COLO829 (cell line): ENCODE results near the gene ATP5F1E.

ENCODE experiments used
- DNase-seq: peaks from one replicate; pipeline ENCODE4 v3.0.0; 2012; ENCODE audit warnings: low spot score

Gene ATP5F1E

DNA sequence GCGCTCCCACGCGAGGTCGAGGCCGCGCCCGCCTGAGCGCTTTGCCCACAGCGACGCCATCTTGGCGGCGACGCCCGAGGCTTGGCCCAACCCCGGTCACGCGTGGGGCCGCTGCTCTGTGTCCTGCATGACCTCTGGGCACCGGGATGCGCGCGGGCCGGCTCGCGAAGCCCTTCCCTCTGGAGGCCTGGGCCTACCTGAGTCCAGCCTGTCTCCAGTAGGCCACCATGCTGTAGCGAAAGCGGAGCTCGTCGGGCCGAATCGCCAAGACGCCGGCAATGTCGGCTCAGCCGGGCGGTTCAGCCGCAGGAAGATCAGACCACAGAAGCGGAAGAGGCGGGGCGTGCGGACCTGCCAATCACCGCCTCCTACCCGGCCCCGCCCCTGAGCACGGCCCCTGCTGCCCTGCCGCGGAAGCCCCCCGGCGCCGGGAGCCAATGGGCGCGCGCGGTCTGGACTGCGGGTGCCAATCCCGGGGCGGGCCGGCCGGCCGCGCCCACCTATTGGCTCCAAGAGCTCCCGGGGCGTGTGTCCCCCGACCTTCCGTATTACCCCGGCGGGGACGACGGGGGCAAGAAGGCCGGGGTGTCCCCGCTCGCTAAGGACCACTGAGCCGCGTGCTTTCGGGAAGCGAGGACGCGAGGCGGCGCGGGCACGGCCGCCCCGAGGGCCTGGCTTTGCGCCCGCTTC lies at the start of gene ATP5F1E:
Gene ATP5F1E (minus strand): TSS at position 313 of the 690 bp plus-strand sequence. CDS start 84 bp downstream, at position 229.
- DNase-seq = peak; percentile 87

DNA sequence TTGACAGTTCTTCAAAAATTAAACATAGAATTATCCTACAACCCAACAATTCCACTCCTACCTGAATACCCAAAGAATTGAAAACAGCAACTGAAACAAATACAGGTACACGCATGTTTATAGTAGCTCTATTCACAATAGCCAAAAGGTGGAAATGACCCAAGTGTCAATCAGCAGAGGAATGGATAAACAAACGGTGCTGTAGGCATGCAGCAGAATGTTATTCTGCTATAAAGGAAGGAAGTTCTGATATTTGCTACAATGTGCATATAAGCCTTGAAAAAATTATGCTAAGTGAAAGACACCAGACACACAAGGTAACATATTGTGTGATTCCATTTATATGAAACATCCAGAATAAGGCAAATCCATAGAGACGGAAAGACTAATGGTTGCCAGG lies 48.9 kb upstream of the ATP5F1E start:
- DNase-seq = no peak

DNA sequence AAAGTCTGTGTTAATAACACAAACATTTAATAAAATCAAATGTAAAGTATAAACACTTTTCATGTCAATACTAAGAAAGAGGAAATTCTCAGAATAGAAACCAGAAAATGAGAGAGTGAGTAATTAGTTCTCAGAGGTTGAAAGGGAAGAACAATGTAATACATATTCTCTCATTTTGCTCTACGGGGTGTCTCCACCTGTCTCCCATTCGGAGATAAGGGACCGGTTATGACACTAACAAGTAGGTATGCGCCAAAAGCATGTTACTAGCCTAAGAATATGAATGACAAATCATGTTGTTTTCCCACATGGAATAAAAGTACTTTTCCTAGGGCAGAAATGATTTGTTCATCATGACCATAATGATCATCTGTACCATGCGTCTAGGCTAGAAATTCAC lies 46.1 kb upstream of the ATP5F1E start:
- DNase-seq = no peak

DNA sequence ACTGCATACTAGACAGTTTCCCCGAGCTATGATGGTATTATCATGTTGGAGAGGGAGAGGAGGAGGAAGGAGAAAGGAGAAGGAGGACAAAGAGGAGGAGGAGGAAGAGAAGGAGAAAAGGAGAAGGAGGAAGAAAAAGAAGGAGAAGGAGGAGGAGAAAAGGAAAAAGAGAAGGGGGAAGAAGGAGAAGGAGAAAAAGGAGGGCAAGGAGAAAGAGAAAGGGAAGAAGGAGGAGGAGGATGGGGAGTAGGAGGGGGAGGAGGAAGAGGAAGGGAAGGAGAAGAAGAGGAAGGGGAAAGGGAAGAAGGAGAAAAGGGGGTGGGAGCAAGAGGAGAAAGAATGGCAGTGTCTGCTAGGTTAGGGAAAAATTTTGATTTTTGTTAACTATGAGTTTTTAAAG lies 45.6 kb upstream of the ATP5F1E start:
- no peak for DNase-seq

DNA sequence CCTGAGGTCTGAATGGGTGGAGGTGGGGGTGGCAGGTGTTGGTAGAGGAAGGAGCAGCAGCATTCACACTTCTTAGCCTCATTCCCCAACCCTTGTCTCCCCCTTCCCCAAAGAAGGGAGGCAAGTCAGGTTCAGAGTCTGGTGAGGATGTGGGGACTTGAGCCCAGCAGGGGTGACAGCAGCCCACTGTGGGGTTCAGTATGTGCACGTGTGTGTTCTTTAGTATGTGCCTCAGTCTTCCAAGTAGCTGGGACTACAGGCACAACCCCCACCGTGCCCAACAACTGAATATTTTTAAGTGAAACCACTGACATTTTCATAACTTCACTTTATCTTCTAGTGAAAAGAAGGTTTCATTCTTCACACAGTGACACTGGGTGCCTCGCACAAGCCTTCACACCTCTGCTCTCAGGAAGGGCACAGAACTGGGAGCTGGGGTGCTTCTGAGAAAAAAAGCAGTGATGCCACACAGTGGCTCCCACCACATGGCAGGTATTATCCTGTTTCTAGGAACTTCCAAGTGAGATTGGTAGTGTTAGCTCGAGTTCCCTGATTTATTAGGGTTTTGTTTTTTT lies 43.9 kb upstream of the ATP5F1E start:
- no peak for DNase-seq

DNA sequence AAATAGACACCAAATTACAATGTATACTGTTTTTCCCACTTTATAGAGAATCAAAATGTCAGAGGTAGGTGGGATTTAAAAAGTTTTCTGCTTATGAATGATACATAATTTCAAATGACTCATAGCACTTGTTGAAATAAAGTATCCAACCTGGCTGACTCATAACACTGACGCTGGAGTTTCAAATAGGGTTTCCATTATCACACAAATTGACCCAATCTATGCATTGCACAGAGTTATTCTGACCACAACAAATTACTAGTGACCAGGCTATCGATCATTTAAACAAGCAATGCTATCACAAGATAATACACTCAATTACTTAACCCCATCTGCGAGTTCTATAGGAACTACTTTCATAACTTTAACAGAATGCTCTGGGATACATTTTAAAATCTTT lies 42.3 kb upstream of the ATP5F1E start:
- DNase-seq = peak; percentile 48

DNA sequence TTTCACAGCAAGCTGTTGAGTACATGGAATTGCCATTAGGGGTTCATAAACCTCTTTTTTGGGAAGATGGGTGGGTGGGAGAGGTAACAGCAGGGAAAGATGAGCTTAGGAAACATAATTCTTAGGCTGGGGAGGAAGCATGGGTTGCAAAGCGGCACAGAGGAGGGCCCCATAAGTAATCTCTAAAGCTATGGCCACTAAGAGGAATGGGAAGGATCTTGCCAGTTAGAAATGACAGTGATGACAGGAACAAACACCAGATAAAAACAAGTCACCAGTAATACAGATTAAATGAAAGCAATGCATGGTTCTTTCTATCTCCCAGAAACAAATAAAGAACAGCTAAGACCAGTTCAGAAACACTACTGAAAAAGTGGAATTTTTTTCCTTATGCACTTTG lies 41.4 kb upstream of the ATP5F1E start:
- no peak for DNase-seq

DNA sequence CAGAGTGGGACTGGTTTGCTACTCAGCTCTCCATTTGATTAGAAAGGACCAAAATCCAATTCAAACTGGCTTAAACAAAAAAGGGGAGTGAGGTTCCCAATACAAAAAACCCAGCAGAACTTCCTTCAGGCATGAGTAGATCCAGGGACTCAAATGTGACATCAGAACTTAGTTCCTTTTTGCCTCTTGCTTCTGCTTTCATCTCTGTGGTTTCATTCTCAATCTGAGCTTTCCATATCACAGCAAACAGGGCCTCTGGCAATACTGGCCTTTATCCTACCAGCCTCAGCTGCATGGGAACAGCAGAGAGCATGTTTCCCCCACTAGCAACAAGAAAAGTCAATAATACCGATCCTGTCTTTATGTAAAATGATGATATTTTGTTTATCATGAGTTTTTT lies 39.1 kb upstream of the ATP5F1E start:
- no peak for DNase-seq

DNA sequence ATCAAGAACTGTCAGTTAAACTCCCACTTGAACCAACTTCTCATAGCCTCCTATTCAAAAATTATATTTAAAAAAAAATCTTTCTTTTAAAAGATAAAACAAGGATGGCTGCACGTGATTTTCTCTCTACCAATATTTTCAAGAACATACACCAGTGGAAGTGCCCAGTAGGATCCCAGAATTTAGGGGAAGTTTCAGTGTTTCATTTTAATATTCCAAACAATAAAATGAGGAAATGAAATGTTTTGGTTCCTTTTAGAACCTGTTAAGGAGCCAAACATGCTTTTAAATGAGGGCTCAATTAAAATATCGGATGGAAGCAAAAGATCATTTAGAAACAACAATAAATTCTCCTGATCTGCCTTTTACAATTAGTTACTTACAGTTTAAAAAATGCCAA lies 36.9 kb upstream of the ATP5F1E start:
- DNase-seq = no peak

DNA sequence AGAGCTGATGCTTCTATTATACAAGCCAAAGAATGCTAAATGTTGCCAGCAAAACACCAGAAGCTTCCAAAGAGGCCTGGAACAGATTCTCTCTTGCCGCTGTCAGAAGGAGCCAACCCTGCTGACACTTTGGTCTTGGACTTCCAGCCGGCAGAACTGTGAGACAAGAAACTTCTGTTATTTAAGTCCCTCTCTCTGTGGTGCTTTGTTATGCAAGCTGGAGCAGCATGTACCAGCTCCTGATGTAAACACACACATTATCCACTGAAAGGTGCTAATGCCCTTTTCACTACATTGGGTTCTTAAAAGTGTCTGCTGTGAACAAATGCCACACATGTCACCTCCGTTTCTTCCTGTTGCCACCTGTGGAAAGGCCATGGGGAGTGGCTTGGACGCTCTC lies 36.4 kb upstream of the ATP5F1E start:
- DNase-seq = no peak

DNA sequence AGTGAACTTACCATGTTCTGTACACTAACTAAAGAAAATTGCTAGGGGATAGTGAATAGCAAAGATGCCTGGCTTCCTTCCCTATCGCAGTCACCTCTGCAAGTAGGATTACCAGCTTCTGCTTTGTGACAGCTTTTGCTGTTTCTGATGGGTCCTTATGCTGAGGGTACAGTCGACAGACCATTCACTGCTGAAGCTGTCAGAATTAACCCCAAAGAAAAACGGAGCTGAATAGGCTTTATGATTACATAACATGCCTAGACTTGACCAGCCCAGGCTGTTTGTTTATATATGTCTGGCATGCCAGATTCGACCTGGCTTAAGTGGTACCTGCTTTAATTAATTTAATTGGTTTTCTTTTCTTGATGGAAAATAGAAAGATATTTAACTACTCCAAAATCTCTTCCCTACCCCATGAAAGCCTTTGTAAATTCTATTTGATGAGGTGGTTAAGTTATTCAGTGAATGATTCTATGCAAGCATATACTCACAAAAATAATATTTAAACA lies 32.1 kb upstream of the ATP5F1E start:
- no peak for DNase-seq

DNA sequence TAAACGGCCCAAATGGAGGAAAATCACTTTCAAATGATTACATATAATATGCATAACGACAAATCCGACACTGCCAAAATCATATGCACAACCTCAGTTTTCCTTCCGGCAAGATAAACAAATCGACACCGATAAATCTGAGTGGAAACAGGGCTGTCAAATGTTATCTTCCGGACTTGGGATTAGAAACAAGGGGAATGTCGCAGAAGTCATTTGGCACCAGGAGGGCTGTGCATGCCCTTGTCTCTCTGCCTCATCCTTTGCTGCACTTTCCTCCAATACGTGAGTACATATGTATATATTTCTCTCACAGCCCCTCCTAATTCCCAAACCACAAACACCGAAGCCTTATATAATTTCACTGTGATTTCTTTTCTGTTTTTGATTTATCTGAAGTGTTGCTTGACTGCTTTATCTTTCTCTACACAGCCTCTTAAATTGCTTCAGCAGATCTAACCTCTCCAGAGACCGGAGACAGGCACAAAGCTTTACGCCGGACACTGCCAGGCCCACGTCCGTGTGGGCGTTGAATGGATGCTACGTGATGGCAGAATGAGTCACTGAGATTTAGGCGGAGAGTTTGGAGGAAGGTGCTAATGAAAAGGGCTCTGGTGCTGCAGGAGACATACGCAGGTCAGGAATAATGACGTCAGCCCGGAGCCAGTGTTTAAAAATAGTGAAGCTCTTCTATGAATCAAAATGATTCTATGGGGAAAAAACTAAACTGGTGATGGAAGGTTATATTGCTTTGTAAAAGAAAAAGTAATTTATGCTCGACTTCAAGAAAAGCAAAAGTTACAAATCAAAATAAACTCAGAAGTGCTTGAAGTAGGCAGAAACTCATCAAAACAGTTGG lies 31.5 kb upstream of the ATP5F1E start:
- peak; percentile 96 for DNase-seq

DNA sequence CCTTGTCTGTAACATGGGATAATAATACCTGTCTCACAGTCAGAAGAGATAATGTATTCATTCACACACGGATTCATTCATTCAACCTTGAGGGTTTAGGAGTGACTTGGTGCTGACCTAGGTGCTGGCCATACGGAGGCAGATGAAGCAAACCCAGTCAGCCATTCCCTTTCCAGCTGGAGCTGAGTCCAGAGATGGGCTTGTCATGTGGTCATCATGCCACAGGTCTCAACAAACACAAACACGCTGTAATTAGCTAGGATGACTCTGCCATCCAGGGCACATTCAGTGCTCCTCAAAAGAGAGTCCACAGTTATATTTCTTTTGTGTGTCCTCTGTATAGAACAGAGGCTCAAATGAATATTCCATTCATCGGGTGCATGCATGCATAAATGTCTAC lies 29.9 kb upstream of the ATP5F1E start:
- DNase-seq = no peak

DNA sequence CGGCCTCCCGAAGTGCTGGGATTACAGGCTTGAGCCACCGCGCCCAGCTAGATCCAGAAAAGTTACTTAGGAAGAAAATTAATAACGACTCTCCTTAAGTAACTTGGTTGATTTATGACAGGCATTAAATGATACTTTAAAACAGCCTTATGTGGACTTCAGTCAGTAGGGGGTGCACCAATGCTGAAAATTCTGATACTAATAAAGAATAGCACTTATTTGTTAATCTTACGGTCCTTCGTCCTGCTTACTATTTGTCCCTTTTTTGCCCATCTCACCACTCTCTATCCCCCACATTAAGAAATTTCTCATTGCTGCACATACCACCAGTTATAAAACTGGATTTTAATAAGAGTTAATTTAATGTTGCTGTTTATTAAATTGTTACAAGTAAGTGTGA lies 23.2 kb upstream of the ATP5F1E start:
- DNase-seq = peak; percentile 40

DNA sequence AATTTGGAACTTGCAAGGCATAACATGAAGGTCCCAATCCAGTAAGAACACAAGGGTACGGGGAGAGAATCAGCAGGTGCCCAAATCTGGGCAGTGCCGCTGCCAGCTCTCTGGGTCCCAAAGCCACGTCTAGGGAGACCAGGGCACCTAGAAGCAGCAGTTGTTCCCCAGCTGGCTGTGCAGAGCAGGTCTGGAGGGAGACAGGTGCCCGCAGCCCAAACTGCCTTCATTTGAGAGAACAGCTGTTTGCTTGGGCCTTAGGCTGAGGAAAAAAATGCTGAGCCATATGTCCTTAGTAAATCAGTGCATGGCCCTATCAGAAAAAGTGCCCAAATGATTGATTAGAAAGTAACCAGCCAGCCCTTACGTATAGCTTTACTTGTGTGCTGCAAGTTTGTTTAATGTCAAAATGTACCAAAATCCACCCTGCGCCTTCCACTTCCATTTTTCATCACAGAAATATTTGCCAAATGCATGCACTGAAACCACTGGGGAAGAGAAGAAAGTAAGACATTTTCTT lies 19.6 kb upstream of the ATP5F1E start:
- no peak for DNase-seq

DNA sequence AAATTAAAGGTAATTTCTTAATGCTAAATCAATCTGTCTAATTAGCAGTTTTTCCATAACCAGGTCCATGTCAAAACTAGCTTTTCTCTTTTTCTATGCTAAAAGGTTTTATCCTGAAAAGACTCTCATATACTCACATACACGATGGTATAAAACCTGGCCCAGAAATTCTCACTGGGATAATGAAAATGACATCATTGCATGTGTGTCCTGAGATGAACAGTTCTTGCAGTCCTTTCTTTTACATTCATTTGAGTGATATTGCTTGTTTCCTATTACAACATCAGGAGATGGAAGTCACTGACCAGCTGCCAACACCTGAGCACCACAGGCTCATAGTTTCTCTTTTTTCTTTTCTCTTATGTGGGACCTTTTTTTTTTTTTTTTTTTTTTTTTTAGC lies 18.3 kb upstream of the ATP5F1E start:
- no peak for DNase-seq

DNA sequence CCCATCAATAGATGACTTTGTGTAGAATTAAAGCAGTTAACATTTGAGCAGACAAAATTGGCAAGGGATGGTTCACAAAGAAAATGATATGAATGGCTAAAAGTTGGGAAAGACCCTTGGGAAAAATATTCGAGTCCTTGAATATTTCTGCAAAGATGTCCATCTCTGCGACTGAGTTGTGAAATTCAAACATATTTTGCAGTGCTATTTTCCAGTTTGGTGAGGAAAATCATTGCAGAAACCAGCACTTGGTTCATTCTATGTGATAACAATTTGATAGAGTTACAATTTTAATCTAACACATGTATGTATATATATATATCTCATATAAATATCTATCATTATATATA lies 16.5 kb upstream of the ATP5F1E start:
- no peak for DNase-seq

DNA sequence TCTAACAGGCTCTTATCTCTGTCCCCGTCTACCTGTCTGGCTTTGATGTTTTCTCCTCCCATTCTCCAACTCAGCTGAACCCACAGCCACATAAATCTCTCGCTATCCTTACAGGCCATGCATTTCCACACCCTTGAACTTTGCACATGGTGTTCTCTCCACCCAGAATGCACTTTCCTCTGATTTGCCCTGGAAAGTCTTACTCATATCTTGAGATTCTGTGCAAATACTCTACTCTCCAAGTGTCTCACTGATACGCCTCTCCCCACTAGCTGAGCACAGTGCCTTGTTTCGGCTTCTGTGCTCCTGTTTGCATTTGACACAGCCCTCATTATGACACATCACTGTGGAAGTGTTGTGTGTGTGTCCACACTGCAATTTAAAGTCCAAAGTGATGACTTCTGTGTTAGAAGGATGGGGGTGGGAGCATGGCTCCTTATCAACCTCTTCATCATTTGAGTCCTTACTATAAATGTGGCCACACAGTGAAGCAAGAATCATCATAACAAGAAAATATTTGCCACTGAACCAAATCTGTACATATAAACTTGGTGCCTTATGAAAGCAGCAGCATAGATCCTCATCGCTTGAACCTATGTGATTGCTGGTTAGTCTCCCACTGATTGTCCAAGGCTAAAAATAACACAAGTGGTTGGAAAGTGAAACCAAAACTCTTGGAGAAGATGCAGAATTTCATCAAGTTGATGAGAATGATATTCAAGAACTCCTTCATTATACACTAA lies 16.0 kb upstream of the ATP5F1E start:
- no peak for DNase-seq

DNA sequence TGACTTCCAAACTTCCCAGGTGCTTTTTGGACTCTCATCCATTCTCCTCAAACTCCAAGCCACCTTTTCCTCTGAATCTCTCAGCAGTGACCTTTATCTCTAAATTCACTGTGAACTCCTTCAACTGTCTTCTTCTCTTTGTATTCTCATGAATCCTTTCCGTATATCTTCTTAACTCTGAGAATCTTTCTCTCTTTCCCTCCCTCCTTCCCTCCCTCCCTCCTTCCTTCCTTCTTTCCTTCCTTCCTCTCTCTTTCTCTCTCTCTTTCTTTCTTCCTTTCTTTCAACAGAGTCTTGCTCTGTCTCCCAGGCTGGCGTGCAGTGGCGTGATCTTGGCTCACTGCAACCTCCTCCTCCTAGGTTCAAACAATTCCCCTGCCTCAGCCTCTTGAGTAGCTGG lies 14.7 kb upstream of the ATP5F1E start:
- no peak for DNase-seq

DNA sequence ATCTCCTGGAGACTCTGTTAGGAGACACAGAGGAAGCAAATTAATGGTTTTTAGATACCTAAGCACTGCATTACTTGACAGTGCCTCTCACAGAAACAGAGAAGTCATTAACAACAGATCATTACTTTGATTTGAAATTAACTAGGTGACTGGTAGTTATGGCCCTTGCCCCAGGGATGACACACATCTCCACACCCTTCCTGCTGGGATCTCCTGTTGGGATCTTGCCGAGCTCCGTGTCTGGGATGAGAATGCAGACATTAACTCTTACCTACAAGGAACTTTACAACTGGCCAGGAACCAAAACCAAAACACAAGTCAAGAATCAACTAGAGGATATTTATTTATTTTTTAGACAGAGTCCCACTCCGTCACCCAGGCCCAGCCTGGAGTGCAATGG lies 12.7 kb upstream of the ATP5F1E start:
- no peak for DNase-seq

DNA sequence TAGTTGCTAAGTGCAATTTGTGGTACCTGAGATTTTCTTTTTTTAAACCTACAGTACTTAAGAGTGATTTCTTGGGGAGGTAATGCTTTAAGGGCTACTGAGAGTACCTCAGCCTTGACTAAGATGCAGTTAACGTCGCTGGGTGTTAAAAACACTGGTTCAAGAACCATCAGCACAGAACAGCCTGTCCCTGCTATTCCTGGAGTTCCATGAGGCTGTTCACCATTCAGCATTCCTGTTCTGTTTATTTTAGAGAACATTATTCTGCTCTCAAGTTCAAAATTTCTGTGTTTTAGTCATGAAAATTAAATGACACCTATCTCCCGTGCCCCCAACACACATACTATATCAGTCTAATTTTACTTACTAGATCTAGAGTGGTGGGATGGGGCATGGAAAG lies 12.2 kb upstream of the ATP5F1E start:
- no peak for DNase-seq

DNA sequence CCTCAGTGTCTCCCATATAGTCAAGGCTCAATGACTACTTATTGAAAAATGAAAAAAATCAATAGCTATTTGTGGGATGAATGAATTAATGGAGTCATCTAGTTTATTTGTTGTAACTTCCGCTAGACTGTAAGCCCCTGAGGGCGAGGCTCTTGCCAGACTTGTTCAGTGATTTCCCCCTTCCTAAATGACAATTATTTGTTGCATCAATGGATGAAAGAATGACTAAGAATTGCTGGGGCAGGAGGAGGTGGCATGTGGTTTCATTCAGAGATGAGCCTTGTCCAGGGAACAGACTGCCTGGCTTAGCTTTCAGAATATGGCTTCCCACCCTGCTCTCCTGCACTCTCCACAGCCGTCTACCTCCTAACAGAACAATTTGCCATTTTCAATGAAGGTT lies 11.6 kb upstream of the ATP5F1E start:
- peak; percentile 63 for DNase-seq
